ENCODE results near the gene DCXR.

The DCXR gene

DNA sequence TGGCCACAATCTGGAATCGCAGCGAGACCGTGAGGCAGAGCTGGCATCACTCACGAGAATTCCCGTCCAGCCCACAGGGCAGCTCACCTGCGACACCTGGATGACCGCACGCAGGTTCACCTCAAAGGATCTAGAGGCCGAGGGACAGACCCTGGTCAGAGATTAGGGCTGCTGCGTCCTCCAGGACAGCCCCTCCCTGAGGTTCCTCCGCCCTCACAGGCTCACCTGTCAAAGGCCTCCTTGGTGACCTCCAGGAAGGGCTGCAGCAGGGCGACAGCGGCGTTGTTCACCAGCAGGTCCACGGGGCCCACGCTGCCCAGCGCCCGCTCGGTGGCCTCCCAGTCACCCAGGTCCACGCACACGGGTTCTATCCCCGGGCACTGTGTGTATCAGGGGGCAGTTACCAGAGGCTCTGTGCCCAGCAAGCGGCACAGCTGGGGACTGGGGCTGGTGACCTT, 834 bp downstream of the DCXR start:
- no peak for DNase-seq

DNA sequence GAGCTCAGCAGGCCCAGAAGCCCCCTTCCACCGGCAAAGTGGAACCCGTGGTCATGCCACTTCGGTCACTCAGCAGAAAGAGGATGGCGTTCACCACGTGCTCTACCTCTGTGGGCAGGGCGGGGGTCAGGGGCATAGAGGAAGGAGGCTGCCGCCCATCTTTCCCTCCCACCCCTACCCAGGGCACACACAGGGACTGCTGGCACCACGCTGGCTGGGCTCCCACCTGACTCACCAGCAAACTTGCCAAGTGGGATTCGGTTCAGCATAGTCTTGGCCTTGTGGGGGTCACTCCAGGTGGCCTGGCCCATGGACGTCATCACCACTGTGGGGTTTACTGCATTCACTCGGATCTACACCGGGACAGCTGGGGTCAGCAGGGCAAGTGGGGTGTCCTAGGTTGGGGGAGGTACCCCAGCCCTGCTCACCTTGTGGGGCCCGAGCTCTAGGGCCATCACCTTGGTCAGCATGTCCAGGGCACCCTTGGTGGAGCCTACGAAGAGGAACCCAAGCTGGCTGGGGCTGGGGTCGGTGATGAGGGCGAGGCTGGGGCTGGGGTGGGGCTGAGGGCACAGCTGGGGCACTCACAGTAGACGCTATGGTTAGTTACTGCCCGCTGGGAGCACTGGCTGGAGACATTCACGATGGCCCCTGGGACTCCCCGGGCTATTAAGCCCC, 1.4 kb downstream of the DCXR start:
- DNase-seq = no peak

GRCh38 chr17:82035488-82035887, 2.0 kb downstream of the DCXR start:
- no peak for DNase-seq

- no peak for DNase-seq
Observed at GRCh38 chr17:82034371-82035011, 3.0 kb downstream of the DCXR start.

DNA sequence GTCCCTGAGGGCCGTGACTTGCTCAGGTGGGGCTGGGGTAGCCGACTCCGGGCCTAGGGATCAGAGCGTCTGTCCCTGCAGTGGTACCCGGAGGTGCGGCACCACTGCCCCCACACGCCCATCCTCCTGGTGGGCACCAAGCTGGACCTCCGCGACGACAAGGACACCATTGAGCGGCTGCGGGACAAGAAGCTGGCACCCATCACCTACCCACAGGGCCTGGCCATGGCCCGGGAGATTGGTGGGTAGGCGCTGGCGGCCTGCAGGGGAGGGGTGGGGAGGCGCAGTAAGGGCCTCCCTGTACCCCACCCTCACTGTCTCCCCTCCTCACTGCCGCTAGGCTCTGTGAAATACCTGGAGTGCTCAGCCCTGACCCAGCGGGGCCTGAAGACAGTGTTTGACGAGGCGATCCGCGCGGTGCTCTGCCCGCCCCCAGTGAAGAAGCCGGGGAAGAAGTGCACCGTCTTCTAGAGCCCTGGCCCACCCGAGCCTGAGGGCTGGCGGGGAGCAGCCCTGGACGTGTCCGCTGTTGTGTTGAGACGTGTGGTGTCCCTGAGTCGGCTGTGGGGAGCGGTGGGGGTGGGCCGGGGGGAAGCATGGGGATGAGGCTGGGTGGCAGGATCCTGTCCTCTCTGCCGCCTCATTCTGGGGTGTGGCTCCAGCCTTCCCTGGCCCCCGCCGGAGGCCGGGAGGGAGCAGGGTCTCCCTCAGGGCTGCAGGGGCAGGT, 4.0 kb downstream of the DCXR start:
- no peak for DNase-seq

DNA sequence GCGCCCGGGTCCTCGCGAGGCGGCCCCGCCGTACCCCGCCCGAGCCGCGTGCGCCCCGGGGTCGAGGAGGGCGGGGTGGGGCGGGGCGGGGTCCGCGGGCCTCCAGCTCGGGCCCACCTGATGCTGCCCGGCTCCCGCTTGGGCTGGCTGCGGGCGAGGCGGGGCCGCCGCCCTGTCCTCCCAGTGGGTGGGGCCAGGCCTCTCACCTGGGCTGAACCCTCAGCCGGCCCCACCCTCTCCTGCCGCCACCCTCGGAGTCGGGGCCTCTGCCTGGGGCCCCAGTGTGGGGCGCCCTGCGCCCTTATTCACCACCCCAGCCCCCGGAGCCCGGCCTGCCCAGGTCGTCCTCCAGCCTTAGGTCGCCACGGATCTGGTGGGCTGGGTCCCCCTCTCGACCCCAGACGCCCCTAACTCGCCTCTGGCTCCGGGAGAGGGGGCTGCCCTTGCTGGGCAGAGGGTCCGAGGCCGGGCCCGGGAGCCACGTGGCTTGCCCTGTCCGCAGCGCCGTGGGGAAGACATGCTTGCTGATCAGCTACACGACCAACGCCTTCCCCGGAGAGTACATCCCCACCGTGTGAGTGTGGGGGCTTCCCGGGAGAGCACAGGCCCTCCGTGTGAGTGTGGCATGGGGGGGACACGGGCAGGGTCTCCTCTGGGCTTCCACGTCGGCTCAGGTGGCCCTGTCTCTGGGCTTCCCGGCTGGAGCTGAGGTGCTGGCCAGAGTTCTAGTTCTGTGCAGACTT, 5.4 kb downstream of the DCXR start:
- DNase-seq = peak; percentile 47

DNA sequence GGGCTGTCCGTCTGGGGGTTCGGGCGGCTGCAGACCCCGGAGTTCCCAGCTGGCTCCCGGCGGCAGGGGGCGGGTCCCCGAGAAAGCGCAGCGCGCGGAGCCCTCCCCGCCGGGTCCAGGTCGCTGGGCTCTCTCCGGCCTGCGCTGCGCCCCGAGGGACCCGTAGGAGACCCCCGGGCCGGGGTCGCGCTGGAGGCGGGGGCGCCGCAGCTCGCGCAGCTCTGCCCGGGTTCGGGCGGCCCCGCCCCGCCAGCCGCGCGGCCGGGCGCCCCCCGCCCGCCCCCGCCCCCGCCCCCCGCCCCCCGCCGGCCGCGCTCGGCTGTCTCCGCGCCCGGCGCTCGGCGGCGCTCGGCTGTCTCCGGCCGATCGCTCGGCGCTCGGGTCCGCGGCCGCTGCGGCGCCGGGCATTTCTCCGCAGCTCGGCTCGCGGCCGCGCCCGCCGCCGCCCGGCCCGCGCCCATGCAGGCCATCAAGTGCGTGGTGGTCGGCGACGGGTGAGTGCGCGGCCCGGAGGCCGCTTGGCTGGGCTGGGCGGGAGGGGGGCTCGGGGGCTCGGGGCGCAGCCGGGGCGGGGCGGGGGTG, 6.1 kb downstream of the DCXR start, which contains the start of gene RAC3:
Gene RAC3 (plus strand): TSS at position 376 of the 582 bp plus-strand sequence. CDS start 84 bp downstream, at position 460.
- DNase-seq = no peak

- DNase-seq = peak; percentile 81
Observed at GRCh38 chr17:82030470-82031302, 6.8 kb downstream of the DCXR start.

DNA sequence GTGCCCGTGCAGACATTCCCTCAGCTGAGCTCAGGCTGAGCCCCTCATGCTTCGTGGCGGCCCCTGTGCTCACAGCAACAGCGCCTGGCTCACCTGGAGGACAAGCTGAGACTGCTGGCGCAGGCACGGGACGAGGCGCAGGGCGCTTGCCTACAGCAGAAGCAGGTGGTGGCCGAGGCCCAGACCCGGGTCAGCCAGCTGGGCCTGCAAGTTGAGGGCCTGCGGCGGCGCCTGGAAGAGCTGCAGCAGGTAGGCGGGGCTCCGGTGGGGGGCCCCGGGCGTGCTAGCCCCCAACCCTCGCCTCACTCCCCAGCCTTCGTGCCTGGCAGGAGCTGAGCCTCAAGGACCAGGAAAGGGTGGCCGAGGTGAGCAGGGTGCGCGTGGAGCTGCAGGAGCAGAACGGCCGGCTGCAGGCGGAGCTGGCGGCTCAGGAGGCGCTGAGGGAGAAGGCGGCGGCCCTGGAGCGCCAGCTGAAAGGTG, 7.5 kb downstream of the DCXR start:
- no peak for DNase-seq

- DNase-seq = no peak
Observed at GRCh38 chr17:82029391-82029790, 8.1 kb downstream of the DCXR start.

DNA sequence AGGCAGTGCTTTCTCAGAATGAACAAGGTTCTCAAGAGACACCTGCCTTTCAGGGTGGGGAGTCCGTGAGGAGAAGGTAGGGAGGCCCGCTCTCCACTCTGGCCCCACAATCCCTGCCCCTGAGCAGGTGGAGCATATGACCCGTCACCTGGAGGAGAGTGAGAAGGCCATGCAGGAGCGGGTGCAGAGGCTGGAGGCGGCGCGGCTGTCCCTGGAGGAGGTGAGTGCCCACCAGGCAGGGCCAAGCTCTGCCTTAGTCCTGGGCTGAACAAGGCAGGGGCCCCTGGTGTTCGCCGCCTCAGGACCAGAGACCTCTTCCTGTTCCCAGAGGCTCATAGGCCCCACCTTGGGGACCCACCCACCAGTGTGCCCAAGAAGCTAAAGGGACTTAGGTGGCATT, 8.5 kb downstream of the DCXR start:
- DNase-seq = no peak

DNA sequence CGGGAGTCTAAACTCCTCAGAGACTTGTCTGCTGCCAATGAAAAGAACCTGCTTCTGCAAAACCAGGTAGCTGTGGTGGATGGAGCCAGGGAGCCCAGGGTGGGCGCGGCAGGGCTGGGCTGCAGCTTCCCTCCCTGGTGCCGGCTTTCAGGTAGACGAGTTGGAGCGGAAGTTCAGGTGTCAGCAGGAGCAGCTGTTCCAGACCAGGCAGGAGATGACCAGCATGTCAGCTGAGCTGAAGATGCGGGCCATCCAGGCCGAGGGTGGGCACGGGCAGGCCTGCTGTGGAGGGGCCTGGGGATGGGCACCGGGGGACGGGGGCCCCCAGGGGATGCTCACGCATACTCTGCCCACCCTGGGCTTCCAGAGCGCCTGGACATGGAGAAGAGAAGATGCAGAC, 9.3 kb downstream of the DCXR start:
- no peak for DNase-seq

DNA sequence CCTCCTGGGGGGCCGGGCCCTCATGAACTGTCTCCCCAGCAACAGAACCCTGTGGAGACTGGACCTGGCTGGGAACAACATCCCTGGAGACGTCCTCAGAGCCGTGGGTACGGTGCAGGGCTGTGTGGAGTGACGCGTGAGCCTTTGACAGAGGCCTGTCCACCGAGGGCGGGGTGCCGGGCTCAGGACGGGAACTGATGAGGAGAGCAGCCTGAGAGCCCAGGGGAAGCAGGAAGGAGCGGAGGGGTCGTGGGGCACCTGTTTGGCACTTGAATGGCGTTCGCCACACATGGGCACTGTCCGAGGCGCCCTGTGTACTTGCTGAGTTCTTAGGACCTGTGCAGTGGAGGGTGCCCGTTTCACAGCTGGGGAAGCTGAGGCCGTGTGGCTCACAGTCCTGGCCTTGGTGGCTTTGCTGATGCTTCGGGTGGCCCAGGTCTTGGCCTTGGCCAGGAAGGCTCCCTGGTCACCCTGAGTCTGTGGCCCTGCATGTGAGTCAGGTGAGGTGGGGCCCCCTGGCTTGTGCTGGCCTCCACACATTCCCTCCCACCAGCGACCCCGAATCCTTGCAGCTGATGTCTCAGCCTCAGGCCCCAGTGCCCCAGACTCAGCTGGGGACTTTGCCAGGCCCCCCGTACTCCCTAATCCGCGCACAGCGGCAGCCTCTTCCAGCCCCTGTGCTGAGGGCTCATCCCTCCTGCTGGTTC, 11.9 kb downstream of the DCXR start:
- DNase-seq = no peak

DNA sequence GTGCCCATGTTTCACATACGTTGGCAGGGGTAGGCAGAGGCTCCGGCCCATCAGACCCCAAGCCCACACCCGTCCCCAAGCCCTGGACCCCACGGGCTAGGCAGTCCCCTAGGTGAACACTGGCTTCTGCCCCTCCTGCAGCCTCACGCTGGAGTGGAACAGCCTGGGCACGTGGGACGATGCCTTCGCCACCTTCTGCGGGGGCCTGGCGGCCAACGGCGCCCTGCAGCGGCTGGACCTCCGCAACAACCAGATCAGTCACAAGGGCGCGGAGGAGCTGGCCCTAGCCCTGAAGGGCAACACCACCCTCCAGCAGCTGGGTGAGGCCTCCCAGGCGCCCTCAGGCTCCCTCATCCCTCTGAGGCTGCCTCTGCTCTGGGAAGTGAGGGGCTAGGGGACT, 12.6 kb downstream of the DCXR start:
- no peak for DNase-seq

DNA sequence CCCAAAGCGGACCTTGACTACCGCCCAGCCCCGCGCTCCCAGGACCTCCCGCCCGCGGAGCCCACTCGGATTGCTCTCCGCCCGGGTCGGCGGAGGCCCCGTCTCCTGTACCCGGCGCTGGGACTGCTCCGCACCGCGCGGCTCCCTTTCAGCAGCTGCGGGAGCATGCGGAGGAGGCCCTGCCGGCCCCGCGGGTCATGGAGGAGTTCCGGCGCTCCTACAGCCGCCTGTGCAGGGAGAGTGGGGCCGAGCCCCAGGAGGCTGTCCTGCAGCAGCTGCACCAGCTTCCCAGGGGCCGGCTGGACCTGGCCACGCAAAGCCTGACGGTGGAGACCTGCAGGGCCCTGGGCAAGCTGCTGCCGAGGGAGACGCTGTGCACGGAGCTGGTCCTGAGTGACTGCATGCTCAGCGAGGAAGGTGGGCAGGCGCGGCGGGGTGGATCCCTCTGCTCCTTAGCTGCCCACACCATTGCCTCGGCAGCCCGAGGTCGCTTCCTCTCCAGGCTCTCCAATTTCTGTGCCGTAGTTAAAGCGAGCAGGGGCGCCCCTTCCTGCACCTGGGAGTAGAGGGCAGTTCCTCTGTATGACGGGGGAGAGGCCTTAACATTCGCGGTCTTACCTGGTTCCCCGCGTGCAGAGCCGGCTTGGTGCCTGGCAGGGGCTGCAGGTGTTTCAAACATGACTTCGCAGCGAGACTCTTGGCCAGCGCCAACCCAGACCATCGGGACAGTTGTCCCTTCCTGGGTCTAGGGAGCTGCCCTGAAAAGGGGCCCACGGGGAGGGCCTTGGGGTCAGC, 13.9 kb downstream of the DCXR start:
- DNase-seq = no peak

DNA sequence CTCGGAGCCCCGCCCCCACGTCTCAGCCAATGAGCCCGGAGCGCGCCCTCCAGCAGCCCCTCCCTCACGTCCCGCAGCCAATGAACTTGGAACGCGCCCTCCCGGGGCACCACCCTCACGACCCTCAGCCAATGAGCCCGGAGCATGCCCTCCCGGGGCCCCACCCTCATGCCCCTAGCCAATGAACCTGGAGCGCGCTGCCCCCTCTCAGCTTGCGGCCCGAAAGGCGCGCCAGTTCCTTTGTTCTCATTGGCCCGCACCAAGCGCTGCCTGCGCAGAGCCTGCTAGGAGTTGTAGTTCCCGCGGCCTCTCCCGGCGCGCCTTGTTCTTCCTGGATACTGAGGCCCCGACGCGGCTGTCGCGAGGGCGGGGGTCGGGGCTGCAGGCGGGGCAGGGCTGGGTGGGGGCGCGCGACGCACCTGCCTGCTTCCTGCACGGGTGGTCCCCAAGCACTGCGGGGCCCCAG, 14.5 kb downstream of the DCXR start, which contains the start of gene LRRC45:
Gene LRRC45 (plus strand): TSS at position 325 of the 466 bp plus-strand sequence. CDS start 339 bp downstream, outside the sequence.
- DNase-seq = peak; percentile 100

DNA sequence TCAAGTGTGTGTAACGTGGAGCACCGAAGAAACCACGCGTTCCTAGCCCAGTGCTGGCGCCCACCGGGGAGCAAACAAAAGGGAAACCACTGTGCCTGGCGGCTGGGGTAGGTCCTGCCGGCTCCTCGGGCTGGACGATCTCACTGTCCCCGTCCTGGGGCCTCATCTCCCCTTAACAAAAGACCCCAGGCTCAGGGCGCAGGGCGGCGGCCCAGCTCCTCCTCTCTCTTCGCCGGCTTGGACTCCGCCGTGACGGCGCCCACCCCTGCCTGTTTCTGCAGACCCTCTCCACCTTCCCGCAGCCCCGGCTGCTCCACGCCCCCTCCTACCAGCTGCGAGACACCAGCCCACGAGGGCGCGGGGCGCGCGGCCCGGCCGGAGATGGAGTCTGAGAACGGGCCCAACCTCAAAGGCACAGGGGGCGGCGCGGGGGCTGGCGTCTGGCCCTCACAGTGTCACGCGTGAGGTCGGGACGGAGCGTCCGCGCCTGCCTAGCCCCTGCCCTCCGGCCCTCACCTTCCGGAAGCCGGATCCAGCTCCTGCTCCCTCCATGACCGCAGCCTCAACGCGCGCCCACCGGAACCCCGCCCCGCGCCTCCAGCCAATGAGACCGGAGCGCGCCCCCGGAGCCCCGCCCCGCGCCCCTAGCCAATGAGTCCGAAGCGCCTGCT, 15.1 kb downstream of the DCXR start, which contains the start of gene CENPX:
Gene CENPX (minus strand): TSS at position 569 of the 671 bp plus-strand sequence. CDS start 17 bp downstream, at position 552.
- no peak for DNase-seq

- DNase-seq = no peak
Observed at GRCh38 chr17:82021900-82022309, 15.6 kb downstream of the DCXR start.

All from stimulated activated CD4-positive, alpha-beta T cell treated with anti-CD3 and anti-CD28 coated beads, Interleukin-1b, Interleukin-23, amount 100 ng/mL, for 48 hours (primary cell).